ENCODE measurements around the gene AGBL1. TPM values are rescaled to one million over a fixed set of nuclear protein-coding genes. Genes with fewer than 3 reads are reported as not detected.

Gene AGBL1
- total and polyA plus RNA-seq, 2 experiments from 2014 or later: 0.06 to 0.11 TPM

DNA sequence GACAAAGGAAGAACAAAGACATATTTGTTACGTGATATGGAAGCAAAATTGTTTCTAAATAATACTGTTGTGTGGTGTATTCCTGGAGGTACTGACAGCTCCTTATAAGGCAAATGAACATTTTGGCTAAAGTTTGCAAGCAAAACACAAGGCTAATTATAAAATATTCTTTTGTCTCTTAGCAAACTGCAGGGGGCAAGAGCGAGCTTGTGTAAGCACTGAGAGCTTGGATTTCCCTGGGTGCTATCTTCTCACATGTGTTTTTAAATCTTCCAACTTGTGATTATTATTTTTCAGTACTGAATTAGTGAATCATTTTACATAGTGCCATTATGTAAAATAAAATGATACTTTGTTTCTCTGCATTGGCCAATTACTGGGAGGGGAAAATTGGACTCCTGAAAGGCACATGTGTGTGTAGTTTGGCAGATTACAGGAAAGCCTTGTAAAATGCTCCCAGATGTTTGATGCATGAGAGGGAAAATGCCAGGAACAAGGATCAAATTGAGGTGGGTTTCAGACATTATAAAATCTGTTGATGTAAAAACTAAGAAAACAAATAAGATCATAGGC lies 611.5 kb downstream of the AGBL1 start:
- peak in 1 of 2 donors; percentile 29 for DNase-seq (ENCODE audit: low read depth in 1 of 2, low spot score in 1 of 2)
- H3K4me1 ChIP-seq (ENCODE audit: low read depth): no peaks in the 10 kb centered on the region
- H3K4me3 ChIP-seq: no peak overlapping the region
- no peaks in the 10 kb centered on the region for H3K9me3 ChIP-seq (ENCODE audit: low read depth)
- no peak overlapping the region for H3K27ac ChIP-seq
- no peaks in the 10 kb centered on the region for H3K36me3 ChIP-seq
- TF ChIP-seq, protein P1, sequence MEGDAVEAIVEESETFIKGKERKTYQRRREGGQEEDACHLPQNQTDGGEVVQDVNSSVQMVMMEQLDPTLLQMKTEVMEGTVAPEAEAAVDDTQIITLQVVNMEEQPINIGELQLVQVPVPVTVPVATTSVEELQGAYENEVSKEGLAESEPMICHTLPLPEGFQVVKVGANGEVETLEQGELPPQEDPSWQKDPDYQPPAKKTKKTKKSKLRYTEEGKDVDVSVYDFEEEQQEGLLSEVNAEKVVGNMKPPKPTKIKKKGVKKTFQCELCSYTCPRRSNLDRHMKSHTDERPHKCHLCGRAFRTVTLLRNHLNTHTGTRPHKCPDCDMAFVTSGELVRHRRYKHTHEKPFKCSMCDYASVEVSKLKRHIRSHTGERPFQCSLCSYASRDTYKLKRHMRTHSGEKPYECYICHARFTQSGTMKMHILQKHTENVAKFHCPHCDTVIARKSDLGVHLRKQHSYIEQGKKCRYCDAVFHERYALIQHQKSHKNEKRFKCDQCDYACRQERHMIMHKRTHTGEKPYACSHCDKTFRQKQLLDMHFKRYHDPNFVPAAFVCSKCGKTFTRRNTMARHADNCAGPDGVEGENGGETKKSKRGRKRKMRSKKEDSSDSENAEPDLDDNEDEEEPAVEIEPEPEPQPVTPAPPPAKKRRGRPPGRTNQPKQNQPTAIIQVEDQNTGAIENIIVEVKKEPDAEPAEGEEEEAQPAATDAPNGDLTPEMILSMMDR (IDR thresholded peaks at IDR 0.05; ENCODE audit: low read depth, low read length): no peak
- H3K27me3 ChIP-seq: no peaks in the 10 kb centered on the region

DNA sequence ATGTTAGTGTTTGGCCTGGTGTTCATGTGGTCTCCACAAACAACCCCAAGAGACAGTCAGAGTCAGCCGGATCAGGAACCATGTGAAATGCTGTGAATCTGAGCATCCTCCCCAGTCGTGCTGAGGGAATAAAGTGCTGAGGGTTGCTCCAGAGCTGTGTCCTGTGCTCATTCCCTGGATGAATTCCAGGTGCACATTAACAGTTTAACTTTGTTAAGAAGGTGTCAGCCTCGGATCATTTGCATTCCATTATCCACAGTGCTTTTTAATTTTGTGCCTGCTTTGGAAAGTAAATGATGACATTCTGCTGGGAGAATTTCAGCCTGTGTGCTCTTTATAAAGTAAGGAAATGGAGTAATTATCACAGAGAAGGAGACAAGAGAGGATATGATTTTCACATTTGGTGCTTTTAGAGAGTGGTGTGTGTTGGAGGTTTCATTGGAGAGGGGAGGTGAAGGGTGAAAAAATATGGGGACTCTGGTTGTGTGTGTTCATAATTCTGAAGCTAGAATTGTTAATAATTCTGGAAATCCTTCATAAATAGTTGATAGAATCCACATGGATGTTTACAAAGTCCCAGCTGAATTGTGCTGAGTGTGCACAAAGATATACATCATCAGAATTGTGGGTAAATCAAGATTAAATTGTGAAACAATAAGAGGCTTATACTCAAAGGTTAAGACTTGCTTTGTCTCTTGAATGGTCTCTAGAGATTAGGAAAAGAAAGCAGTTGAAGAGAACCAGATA lies 621.4 kb downstream of the AGBL1 start:
- no peaks in the 10 kb centered on the region for H3K9me3 ChIP-seq (ENCODE audit: low read depth)
- H3K4me1 ChIP-seq (ENCODE audit: low read depth): no peaks in the 10 kb centered on the region
- no peaks in the 10 kb centered on the region for H3K36me3 ChIP-seq
- TF ChIP-seq, protein P1 (IDR thresholded peaks at IDR 0.05; ENCODE audit: low read depth, low read length): no peak
- DNase-seq (ENCODE audit: low read depth in 1 of 2, low spot score in 1 of 2): no peak
- H3K27ac ChIP-seq: no peak overlapping the region
- H3K27me3 ChIP-seq: no peaks in the 10 kb centered on the region
- H3K4me3 ChIP-seq: no peak overlapping the region

DNA sequence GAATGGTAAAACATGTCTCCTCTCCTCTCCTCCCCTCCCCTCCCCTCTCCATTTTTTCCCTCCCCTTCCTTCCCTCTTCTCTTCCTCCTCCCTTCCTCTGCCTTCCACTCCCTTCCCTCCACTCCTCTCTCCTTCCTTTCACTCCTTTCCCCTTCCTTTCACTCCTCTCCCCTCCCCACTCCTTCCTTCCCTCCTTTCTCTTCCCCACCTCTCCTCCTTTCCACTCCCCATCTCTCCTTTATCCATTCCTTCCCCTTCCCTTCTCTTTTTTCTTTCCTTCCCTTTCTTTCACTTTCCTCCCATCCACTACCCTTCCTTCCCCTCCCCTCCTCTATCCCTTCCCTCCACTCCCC lies 621.9 kb downstream of the AGBL1 start:
- Histone ChIP-seq H3K36me3 (no peaks in the 10 kb centered on the region), H3K27ac (no peak overlapping the region), H3K4me3 (no peak overlapping the region), H3K9me3 (ENCODE audit: low read depth) (no peaks in the 10 kb centered on the region), H3K4me1 (ENCODE audit: low read depth) (no peaks in the 10 kb centered on the region), H3K27me3 (no peaks in the 10 kb centered on the region)
- no peak for DNase-seq (ENCODE audit: low read depth in 1 of 2, low spot score in 1 of 2)
- TF ChIP-seq, protein P1 (IDR thresholded peaks at IDR 0.05; ENCODE audit: low read depth, low read length): no peak

DNA sequence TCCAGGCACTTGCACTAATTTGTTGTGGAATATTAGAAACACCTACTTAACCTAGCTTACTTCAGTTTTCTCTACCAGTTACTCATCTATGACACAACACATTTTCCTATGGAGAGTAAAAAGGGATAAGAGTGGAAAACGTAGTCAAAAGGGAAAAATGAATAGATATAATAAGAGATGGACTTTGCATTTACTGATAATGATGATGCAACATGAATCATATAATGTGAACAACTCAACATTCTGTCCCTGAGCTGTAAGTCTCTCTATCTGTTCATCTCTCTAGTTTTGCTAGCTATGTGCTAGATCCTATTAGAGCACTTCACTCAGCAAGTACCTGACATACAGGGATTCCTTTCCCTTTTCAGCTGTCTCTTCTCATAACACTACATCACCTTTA lies 627.1 kb downstream of the AGBL1 start:
- no peaks in the 10 kb centered on the region for H3K36me3 ChIP-seq
- H3K27me3 ChIP-seq: no peaks in the 10 kb centered on the region
- TF ChIP-seq, protein P1 (IDR thresholded peaks at IDR 0.05; ENCODE audit: low read depth, low read length): no peak
- no peaks in the 10 kb centered on the region for H3K9me3 ChIP-seq (ENCODE audit: low read depth)
- no peak for DNase-seq (ENCODE audit: low read depth in 1 of 2, low spot score in 1 of 2)
- H3K4me3 ChIP-seq: no peak overlapping the region
- H3K27ac ChIP-seq: no peak overlapping the region
- no peaks in the 10 kb centered on the region for H3K4me1 ChIP-seq (ENCODE audit: low read depth)

DNA sequence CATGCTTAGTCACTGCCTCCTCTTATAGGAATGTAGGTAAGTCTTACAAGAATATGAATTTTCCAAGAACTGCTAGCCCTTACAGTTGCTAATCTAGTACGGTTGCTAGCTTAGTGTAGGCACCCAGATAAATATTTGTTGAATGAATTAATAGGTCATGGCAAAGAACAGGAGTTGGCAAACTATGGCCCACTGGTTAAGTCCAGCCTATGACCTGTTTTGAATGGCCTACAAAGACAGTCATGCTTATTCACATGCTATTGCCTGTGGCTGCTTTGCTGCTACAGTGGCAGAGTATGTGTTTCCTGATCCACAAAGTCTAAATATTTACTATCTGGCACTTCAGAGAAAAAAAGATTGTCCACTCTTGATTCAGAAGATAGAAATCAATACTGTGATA lies 631.8 kb downstream of the AGBL1 start:
- peaks cover 6% of the 10 kb centered on the region for H3K4me1 ChIP-seq (ENCODE audit: low read depth)
- no peaks in the 10 kb centered on the region for H3K36me3 ChIP-seq
- no peak overlapping the region for H3K27ac ChIP-seq
- TF ChIP-seq, protein P1 (IDR thresholded peaks at IDR 0.05; ENCODE audit: low read depth, low read length): no peak
- no peaks in the 10 kb centered on the region for H3K9me3 ChIP-seq (ENCODE audit: low read depth)
- DNase-seq (ENCODE audit: low read depth in 1 of 2, low spot score in 1 of 2): no peak
- no peak overlapping the region for H3K4me3 ChIP-seq
- no peaks in the 10 kb centered on the region for H3K27me3 ChIP-seq

Data from cardiac muscle cell (in vitro differentiated cells and primary cell).